HG03520 (cell line): ENCODE measurements around the gene TGM4.
"Not testable (repeated sequence)": the region's sequence is repeated elsewhere in the genome, so short reads cannot be mapped to it uniquely, and the experiment has no call there.

ENCODE experiments used
- ATAC-seq: cut with Tn5 transposase; IDR thresholded peaks from one replicate; pipeline ENCODE4 v1.9.1; 2021; ENCODE audit warnings: mild to moderate bottlenecking, moderate library complexity; ENCODE audit not compliant: unreplicated experiment

TGM4 gene

GRCh38 chr3:44874308-44874707, at the start of gene TGM4:
TSS of gene TGM4 (plus strand) at chr3:44874608. CDS start at chr3:44874679, 71 bp downstream.
- ATAC-seq: no peak

GRCh38 chr3:44825264-44825925, 49.0 kb upstream of the TGM4 start:
- no peak for ATAC-seq

DNA sequence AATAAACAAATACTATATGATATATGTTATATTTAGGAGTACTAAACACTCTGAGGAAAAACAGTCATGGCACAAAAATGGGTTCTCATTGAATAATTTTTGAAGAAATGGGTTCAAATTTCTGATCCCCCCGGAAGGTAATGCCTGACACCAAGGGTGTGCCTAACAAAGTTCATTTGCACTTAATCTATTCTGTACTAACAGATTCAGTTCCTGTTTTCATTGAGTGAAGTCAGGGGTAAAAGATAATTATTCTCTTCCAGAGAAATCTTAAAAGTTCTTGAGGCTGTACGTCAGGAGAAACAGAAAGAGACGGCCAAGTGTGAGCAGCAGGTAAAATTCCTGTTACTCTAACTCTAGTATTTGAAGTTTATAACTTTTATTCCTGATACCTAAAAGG, 47.2 kb upstream of the TGM4 start:
- ATAC-seq: no peak

- no peak for ATAC-seq
These were observed 43.2 kb upstream of the TGM4 start for GRCh38 chr3:44831232-44831631.

- ATAC-seq: no peak
These were observed 42.4 kb upstream of the TGM4 start for GRCh38 chr3:44832032-44832431.

DNA sequence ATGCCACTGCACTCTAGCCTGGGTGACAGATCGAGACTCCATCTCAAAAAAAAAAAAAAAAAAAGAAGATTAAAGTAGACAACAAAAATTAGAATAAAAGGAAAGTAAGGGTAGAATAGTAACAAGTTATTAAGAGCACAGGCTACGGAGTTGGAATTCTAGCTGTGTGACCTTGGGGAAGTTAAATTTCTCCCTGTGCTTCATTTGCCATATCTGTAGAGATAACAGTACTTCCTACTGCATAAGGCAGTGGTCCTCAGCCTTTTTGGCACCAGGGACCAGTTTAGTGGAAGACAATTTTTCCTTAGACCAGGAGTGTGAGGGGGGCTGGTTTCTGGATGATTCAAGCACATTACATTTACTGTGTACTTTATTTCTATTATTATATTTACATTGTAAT, 41.4 kb upstream of the TGM4 start:
- ATAC-seq: no peak

DNA sequence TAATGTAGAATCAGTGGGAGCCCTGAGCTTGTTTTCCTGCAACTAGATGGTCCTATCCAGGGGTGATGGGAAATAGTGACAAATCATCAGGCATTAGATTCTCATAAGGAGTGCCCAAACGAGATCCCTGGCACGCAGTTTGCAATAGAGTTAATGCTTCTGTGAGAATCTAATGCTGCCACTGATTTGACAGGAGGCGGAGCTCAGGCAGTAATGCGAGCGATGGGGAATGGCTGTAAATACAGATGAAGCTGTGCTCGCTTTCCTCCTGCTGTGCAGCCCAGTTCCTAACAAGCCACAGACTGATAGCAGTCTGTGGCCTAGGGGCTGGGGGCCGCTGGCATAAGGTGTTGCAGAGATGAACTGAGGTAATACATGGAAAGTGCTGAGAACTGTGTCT, 41.0 kb upstream of the TGM4 start:
- ATAC-seq: no peak

GRCh38 chr3:44835684-44836083, 38.7 kb upstream of the TGM4 start:
- ATAC-seq: no peak

DNA sequence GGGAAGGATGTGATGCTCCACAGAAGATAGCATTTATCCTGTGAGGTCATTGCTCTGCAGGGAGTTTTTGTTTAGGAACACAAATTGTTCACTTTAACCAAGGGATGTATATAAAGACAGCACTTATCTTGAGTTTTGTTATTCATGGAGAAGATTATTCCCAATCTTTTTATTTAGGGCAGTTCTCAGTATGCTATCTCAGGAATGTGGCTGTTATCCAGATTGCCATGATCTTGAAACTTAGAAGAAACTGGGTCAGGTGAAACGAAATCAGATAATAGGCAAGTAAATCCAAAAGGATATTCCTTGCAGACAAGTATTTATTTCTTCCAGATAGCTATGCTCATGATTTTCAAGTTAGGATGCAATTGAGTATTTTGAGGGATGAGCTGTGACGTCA, 32.0 kb upstream of the TGM4 start:
- no peak for ATAC-seq

- ATAC-seq: no peak
These were observed 28.6 kb upstream of the TGM4 start for GRCh38 chr3:44845528-44846520.

- ATAC-seq: no peak
These were observed 25.8 kb upstream of the TGM4 start for GRCh38 chr3:44848634-44849033.

DNA sequence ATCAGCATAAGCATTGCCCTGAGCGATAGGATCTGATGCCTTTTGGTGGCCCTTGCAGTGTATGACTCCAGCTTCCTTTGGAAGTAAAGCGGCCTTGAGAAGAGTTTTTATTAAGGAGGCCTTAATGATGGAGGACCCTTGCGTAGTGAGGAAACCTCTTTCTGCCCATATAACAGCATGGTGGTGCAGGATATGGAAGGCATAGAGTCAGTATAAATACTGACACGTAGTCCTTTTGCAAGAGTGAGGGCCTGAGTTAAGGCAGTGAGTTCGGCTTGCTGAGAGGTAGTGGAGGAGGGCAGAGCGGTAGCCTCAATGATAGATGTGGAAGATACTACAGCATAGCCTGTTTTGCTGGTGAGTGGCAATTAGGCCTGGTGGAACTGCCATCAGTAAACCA, 17.7 kb upstream of the TGM4 start:
- not testable (repeated sequence) for ATAC-seq

GRCh38 chr3:44860117-44860516, 14.3 kb upstream of the TGM4 start:
- ATAC-seq: no peak

GRCh38 chr3:44861412-44862225, 12.8 kb upstream of the TGM4 start, which contains the start of gene TMEM42:
TSS of gene TMEM42 (plus strand) at chr3:44861912. CDS start at chr3:44861925, 13 bp downstream.
- ATAC-seq: peak; percentile 95

- peak; percentile 24 for ATAC-seq
These were observed 12.2 kb upstream of the TGM4 start for GRCh38 chr3:44862226-44862637.

DNA sequence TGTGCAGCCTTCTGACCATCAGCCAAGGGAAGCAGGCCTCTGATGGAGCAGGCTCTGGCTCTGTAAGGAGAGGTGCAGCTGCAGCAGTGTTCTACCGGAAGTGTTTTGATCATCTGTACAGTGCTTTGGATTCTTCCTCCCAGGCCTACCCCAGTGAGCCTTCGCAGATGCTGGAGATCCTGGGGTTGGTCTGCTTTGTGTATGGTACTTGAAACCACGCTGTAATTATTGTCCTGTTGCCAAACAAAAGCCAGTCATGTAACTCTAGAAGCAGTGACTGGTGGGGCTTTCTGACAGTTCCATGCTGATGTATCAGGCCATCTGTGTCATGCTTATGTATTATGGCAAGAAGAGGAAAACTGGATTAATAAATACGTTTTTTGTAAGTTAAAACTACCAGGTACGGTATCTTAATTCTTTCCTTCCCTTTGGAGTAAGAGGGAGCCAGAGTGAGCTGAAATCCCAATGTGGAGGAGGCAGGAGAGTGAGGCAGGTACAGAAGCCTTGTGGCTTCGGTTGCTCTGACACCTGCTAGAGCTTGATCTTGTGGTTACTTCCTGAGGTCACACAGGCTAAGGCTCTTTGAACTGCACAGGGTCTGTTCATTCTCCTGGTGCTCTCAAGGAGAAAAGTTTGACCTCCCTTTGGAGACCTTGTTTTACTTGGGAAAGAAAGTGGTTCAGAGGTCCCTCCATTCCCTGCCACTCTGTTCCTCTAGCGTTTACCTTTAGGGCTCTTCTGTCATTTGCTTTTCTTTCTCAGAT, 9.0 kb upstream of the TGM4 start:
- ATAC-seq: no peak

GRCh38 chr3:44867421-44868111, 6.8 kb upstream of the TGM4 start:
- no peak for ATAC-seq

GRCh38 chr3:44870375-44871061, 3.9 kb upstream of the TGM4 start:
- ATAC-seq: no peak

- ATAC-seq: no peak
These were observed 1.2 kb downstream of the TGM4 start for GRCh38 chr3:44875596-44875995.
